ENCODE data around the gene FXYD1. TPM values are rescaled to one million over a fixed set of nuclear protein-coding genes. Genes with fewer than 3 reads are reported as not detected.

Gene FXYD1
- not detected in 2 replicates for polyA plus RNA-seq (2013)

GRCh38 chr19:35138305-35138892 is at the start of gene FXYD1:
FXYD1 (plus strand) TSS chr19:35138824; CDS start chr19:35140080, 1,256 bp downstream.
- no peak within 1 kb of the TSS for H3K18ac ChIP-seq (ENCODE audit: low read length)
- no peak within 1 kb of the TSS for H3K23ac ChIP-seq (ENCODE audit: low read length)
- peaks cover 0 to 8% of the 10 kb centered on the region in 2 experiments for H3K4me1 ChIP-seq (ENCODE audit: control insufficient read depth in 1 of 2, insufficient read depth in 2 of 2, low read length in 2 of 2)
- H4K91ac ChIP-seq (ENCODE audit: low read depth, low read length) = no peak within 1 kb of the TSS
- H3K4me3 ChIP-seq (ENCODE audit: low read depth, low read length) = no peak within 1 kb of the TSS
- WGBS (ENCODE audit: extremely low coverage, insufficient coverage, insufficient read length) = no CpG with 5 or more reads among the region's 18 CpGs
- H2BK120ac ChIP-seq (ENCODE audit: insufficient read depth, low read length, poor library complexity) = no peak within 1 kb of the TSS
- H3K14ac ChIP-seq (ENCODE audit: low read length) = no peak within 1 kb of the TSS
- no peak within 1 kb of the TSS for H3K4me2 ChIP-seq (ENCODE audit: low read length)
- H2BK5ac ChIP-seq (ENCODE audit: low read depth, low read length, poor library complexity) = no peak within 1 kb of the TSS
- no peak within 1 kb of the TSS for H2AFZ ChIP-seq (ENCODE audit: insufficient read depth, low read length, poor library complexity)
- H3K9ac ChIP-seq (ENCODE audit: low read length) = no peak within 1 kb of the TSS
- no peak within 1 kb of the TSS for H2BK12ac ChIP-seq (ENCODE audit: low read length)
- H3K27me3 ChIP-seq (ENCODE audit: insufficient read depth, low read length) = peaks cover 16% of the 10 kb centered on the region
- H3K36me3 ChIP-seq (ENCODE audit: control insufficient read depth in 1 of 2, insufficient read depth in 2 of 2, low read length in 2 of 2) = no peaks in the 10 kb centered on the region
- H3K79me1 ChIP-seq (ENCODE audit: low read length) = no peaks in the 10 kb centered on the region
- H4K12ac ChIP-seq (ENCODE audit: low read depth, low read length) = no peak within 1 kb of the TSS
- H2AK5ac ChIP-seq (ENCODE audit: low read length) = no peak within 1 kb of the TSS
- H3K27ac ChIP-seq (ENCODE audit: low read depth, low read length) = no peak within 1 kb of the TSS
- H3K9me3 ChIP-seq (ENCODE audit: insufficient read depth, low read depth, low read length) = peaks cover 2% of the 10 kb centered on the region
- no peak within 1 kb of the TSS for H4K8ac ChIP-seq (ENCODE audit: low read depth, low read length)
- no peak for DNase-seq
- H3K79me2 ChIP-seq (ENCODE audit: control insufficient read depth, insufficient read depth, low read length, poor library complexity) = no peaks in the 10 kb centered on the region
- no peak within 1 kb of the TSS for H3K4ac ChIP-seq (ENCODE audit: low read depth, low read length)

- no peak overlapping the region for H3K4me3 ChIP-seq (ENCODE audit: low read depth, low read length)
- WGBS (ENCODE audit: extremely low coverage, insufficient coverage, insufficient read length) = no CpG with 5 or more reads among the region's 8 CpGs
- H3K14ac ChIP-seq (ENCODE audit: low read length) = no peak overlapping the region
- H4K12ac ChIP-seq (ENCODE audit: low read depth, low read length) = no peak overlapping the region
- H3K9ac ChIP-seq (ENCODE audit: low read length) = no peak overlapping the region
- H3K79me2 ChIP-seq (ENCODE audit: control insufficient read depth, insufficient read depth, low read length, poor library complexity) = peaks cover 2% of the 10 kb centered on the region
- H2AK5ac ChIP-seq (ENCODE audit: low read length) = no peak overlapping the region
- no peak overlapping the region for H3K4ac ChIP-seq (ENCODE audit: low read depth, low read length)
- H2AFZ ChIP-seq (ENCODE audit: insufficient read depth, low read length, poor library complexity) = no peak overlapping the region
- no peak overlapping the region for H3K23ac ChIP-seq (ENCODE audit: low read length)
- no peaks in the 10 kb centered on the region for H3K36me3 ChIP-seq (ENCODE audit: control insufficient read depth in 1 of 2, insufficient read depth in 2 of 2, low read length in 2 of 2)
- no peak overlapping the region for H3K27ac ChIP-seq (ENCODE audit: low read depth, low read length)
- peaks cover 5% of the 10 kb centered on the region for H3K79me1 ChIP-seq (ENCODE audit: low read length)
- H4K91ac ChIP-seq (ENCODE audit: low read depth, low read length) = no peak overlapping the region
- no peak for DNase-seq
- no peaks in the 10 kb centered on the region for H3K27me3 ChIP-seq (ENCODE audit: insufficient read depth, low read length)
- no peak overlapping the region for H4K8ac ChIP-seq (ENCODE audit: low read depth, low read length)
- no peak overlapping the region for H3K18ac ChIP-seq (ENCODE audit: low read length)
- H3K4me2 ChIP-seq (ENCODE audit: low read length) = no peak overlapping the region
- no peak overlapping the region for H2BK5ac ChIP-seq (ENCODE audit: low read depth, low read length, poor library complexity)
- no peak overlapping the region for H2BK120ac ChIP-seq (ENCODE audit: insufficient read depth, low read length, poor library complexity)
- no peak overlapping the region for H2BK12ac ChIP-seq (ENCODE audit: low read length)
- H3K9me3 ChIP-seq (ENCODE audit: insufficient read depth, low read depth, low read length) = peaks cover 3% of the 10 kb centered on the region
- peaks cover 6 to 12% of the 10 kb centered on the region in 2 experiments for H3K4me1 ChIP-seq (ENCODE audit: control insufficient read depth in 1 of 2, insufficient read depth in 2 of 2, low read length in 2 of 2)
Measured at GRCh38 chr19:35089554-35089953, 49.1 kb upstream of the FXYD1 start.

- H3K23ac ChIP-seq (ENCODE audit: low read length) = no peak overlapping the region
- H2BK120ac ChIP-seq (ENCODE audit: insufficient read depth, low read length, poor library complexity) = no peak overlapping the region
- WGBS (ENCODE audit: extremely low coverage, insufficient coverage, insufficient read length) = no CpG with 5 or more reads among the region's 9 CpGs
- H3K18ac ChIP-seq (ENCODE audit: low read length) = no peak overlapping the region
- no peak overlapping the region for H3K4me3 ChIP-seq (ENCODE audit: low read depth, low read length)
- peaks cover 6 to 12% of the 10 kb centered on the region in 2 experiments for H3K4me1 ChIP-seq (ENCODE audit: control insufficient read depth in 1 of 2, insufficient read depth in 2 of 2, low read length in 2 of 2)
- H3K9me3 ChIP-seq (ENCODE audit: insufficient read depth, low read depth, low read length) = peaks cover 3% of the 10 kb centered on the region
- no peak overlapping the region for H4K8ac ChIP-seq (ENCODE audit: low read depth, low read length)
- H3K14ac ChIP-seq (ENCODE audit: low read length) = no peak overlapping the region
- H2BK5ac ChIP-seq (ENCODE audit: low read depth, low read length, poor library complexity) = no peak overlapping the region
- DNase-seq = peak in 1 of 2 donors; percentile 39
- peak overlapping the region; percentile 7 for H4K91ac ChIP-seq (ENCODE audit: low read depth, low read length)
- H3K9ac ChIP-seq (ENCODE audit: low read length) = no peak overlapping the region
- no peak overlapping the region for H3K27ac ChIP-seq (ENCODE audit: low read depth, low read length)
- H3K4ac ChIP-seq (ENCODE audit: low read depth, low read length) = no peak overlapping the region
- no peak overlapping the region for H2AK5ac ChIP-seq (ENCODE audit: low read length)
- no peaks in the 10 kb centered on the region for H3K36me3 ChIP-seq (ENCODE audit: control insufficient read depth in 1 of 2, insufficient read depth in 2 of 2, low read length in 2 of 2)
- no peak overlapping the region for H2BK12ac ChIP-seq (ENCODE audit: low read length)
- peaks cover 2% of the 10 kb centered on the region for H3K79me2 ChIP-seq (ENCODE audit: control insufficient read depth, insufficient read depth, low read length, poor library complexity)
- no peaks in the 10 kb centered on the region for H3K27me3 ChIP-seq (ENCODE audit: insufficient read depth, low read length)
- peak overlapping the region; percentile 43 for H3K4me2 ChIP-seq (ENCODE audit: low read length)
- no peak overlapping the region for H4K12ac ChIP-seq (ENCODE audit: low read depth, low read length)
- H3K79me1 ChIP-seq (ENCODE audit: low read length) = peaks cover 5% of the 10 kb centered on the region
- no peak overlapping the region for H2AFZ ChIP-seq (ENCODE audit: insufficient read depth, low read length, poor library complexity)
Measured at GRCh38 chr19:35090160-35090505, 48.5 kb upstream of the FXYD1 start.

GRCh38 chr19:35090506-35091214 is 48.0 kb upstream of the FXYD1 start:
- Histone ChIP-seq H3K79me2 (ENCODE audit: control insufficient read depth, insufficient read depth, low read length, poor library complexity) (peaks cover 2% of the 10 kb centered on the region), H4K12ac (ENCODE audit: low read depth, low read length) (no peak overlapping the region), H3K9ac (ENCODE audit: low read length) (no peak overlapping the region), H3K4me3 (ENCODE audit: low read depth, low read length) (peak overlapping the region; percentile 20), H3K79me1 (ENCODE audit: low read length) (peaks cover 5% of the 10 kb centered on the region), H3K9me3 (ENCODE audit: insufficient read depth, low read depth, low read length) (peaks cover 3% of the 10 kb centered on the region), H2AK5ac (ENCODE audit: low read length) (no peak overlapping the region), H3K4ac (ENCODE audit: low read depth, low read length) (no peak overlapping the region), H3K36me3 (ENCODE audit: control insufficient read depth in 1 of 2, insufficient read depth in 2 of 2, low read length in 2 of 2) (no peaks in the 10 kb centered on the region), H2BK12ac (ENCODE audit: low read length) (no peak overlapping the region), H2BK120ac (ENCODE audit: insufficient read depth, low read length, poor library complexity) (no peak overlapping the region), H2AFZ (ENCODE audit: insufficient read depth, low read length, poor library complexity) (peak overlapping the region; percentile 72), H3K14ac (ENCODE audit: low read length) (no peak overlapping the region), H2BK5ac (ENCODE audit: low read depth, low read length, poor library complexity) (no peak overlapping the region), H3K18ac (ENCODE audit: low read length) (no peak overlapping the region), H3K4me1 (ENCODE audit: control insufficient read depth in 1 of 2, insufficient read depth in 2 of 2, low read length in 2 of 2) (peaks cover 6 to 12% of the 10 kb centered on the region in 2 experiments), H4K91ac (ENCODE audit: low read depth, low read length) (no peak overlapping the region), H3K23ac (ENCODE audit: low read length) (no peak overlapping the region), H3K27me3 (ENCODE audit: insufficient read depth, low read length) (no peaks in the 10 kb centered on the region), H3K27ac (ENCODE audit: low read depth, low read length) (no peak overlapping the region), H4K8ac (ENCODE audit: low read depth, low read length) (no peak overlapping the region), H3K4me2 (ENCODE audit: low read length) (peak overlapping the region; percentile 64)
- DNase-seq = peak; percentile 29 to 65
- no CpG with 5 or more reads among the region's 36 CpGs for WGBS (ENCODE audit: extremely low coverage, insufficient coverage, insufficient read length)
